GM23248 (cell line): ENCODE measurements around the gene DGKI. TPM values are rescaled to one million over a fixed set of nuclear protein-coding genes. Genes with fewer than 3 reads are reported as not detected.

Experiments used
- DNase-seq: peaks from one replicate; pipeline ENCODE4 v3.0.0-alpha.2; 2015
- H2AFZ ChIP-seq: fragments of 200-600 bp; sonication (generic); 2 replicates; pipeline ENCODE4 v1.6.1; 2016; ENCODE audit warnings: antibody characterized with exemption
- H3F3A ChIP-seq: fragments of 200-600 bp; sonication (generic); 2 replicates; pipeline ENCODE4 v1.6.1; 2016; ENCODE audit warnings: mild to moderate bottlenecking, antibody characterized with exemption, mixed run types; ENCODE audit not compliant: insufficient read depth
- H3K27ac ChIP-seq: fragments of 200-600 bp; sonication (generic); 2 replicates; pipeline ENCODE4 v1.5.1; 2016; ENCODE audit warnings: mild to moderate bottlenecking
- H3K27me3 ChIP-seq: fragments of 200-600 bp; sonication (generic); replicated peaks from 2 replicates; pipeline ENCODE4 v1.6.1; 2016; ENCODE audit warnings: mild to moderate bottlenecking; ENCODE audit not compliant: insufficient read depth
- H3K36me3 ChIP-seq: fragments of 200-600 bp; sonication (generic); 2 replicates; pipeline ENCODE4 v1.6.1; 2016; ENCODE audit warnings: low read depth, mild to moderate bottlenecking
- H3K4me1 ChIP-seq: fragments of 200-600 bp; sonication (generic); 2 replicates; pipeline ENCODE4 v1.6.1; 2016; ENCODE audit warnings: mild to moderate bottlenecking; ENCODE audit not compliant: insufficient read depth
- H3K4me2 ChIP-seq: fragments of 200-600 bp; sonication (generic); one replicate; pipeline ENCODE4 v1.6.1; 2016; ENCODE audit warnings: mild to moderate bottlenecking; ENCODE audit not compliant: unreplicated experiment
- H3K4me3 ChIP-seq: fragments of 200-600 bp; sonication (generic); 2 replicates; pipeline ENCODE4 v1.5.1; 2016; ENCODE audit warnings: mild to moderate bottlenecking
- H3K79me2 ChIP-seq: fragments of 200-600 bp; sonication (generic); 2 replicates; pipeline ENCODE4 v1.6.1; 2016; ENCODE audit warnings: mild to moderate bottlenecking; ENCODE audit not compliant: insufficient read depth
- H3K9ac ChIP-seq: fragments of 200-600 bp; sonication (generic); 2 replicates; pipeline ENCODE4 v1.6.1; 2016; ENCODE audit warnings: mild to moderate bottlenecking
- H3K9me2 ChIP-seq: fragments of 200-600 bp; sonication (generic); 2 replicates; pipeline ENCODE4 v1.6.1; 2016; ENCODE audit warnings: mixed run types, mild to moderate bottlenecking, moderate library complexity; ENCODE audit not compliant: insufficient read depth
- H3K9me3 ChIP-seq: fragments of 200-600 bp; sonication (generic); one replicate; pipeline ENCODE4 v1.6.1; 2017; ENCODE audit warnings: low read depth
- H4K20me1 ChIP-seq: fragments of 200-600 bp; sonication (generic); 2 replicates; pipeline ENCODE4 v1.6.0; 2016; ENCODE audit not compliant: insufficient read depth
- EZH2 ChIP-seq: fragments of 200-600 bp; sonication (generic); IDR thresholded peaks from 2 replicates; pipeline ENCODE4 v1.6.1; 2018; ENCODE audit warnings: antibody characterized with exemption, mild to moderate bottlenecking; ENCODE audit not compliant: insufficient read depth, poor library complexity, severe bottlenecking
- EZH2phosphoT487 ChIP-seq: fragments of 200-600 bp; sonication (generic); IDR thresholded peaks from 2 replicates; pipeline ENCODE4 v1.6.1; 2018; ENCODE audit warnings: antibody characterized with exemption, moderate library complexity, mild to moderate bottlenecking, low read depth; ENCODE audit not compliant: insufficient read depth
- WGBS, 2 experiments: methylation state at CpG; one replicate each; pipeline ENCODE4 v1.1.6; 2015 to 2017; ENCODE audit warnings: low lambda C conversion rate in 2 of 2, low coverage in 1 of 2; ENCODE audit errors: missing lambda C conversion rate in 2 of 2; 5-methylcytosine and 5-hydroxymethylcytosine counted together
- in situ Hi-C: fragments of 300-500 bp; cut with MboI; formaldehyde crosslinking; loops from 2 replicates; pipeline ENCODE4 v1.15.0; 2020
- polyA plus RNA-seq: library from polyadenylated mRNA; unstranded; fragments of >200 nt; fragmentation: Nextera tagmentation; extraction: Ambion mirVana; gene quantifications from 2 replicates; pipeline ENCODE4 v1.2.1, GENCODE V29; 2016
- total RNA-seq: library from RNA; depleted of rRNA; stranded (reverse); fragments of >200 nt; shearing (Covaris generic); gene quantifications from 2 replicates; pipeline ENCODE4 v1.2.3, GENCODE V29; 2014

Gene DGKI
- total and polyA plus RNA-seq, 2 experiments from 2014 or later, result 5.4 to 25.9 TPM

DNA sequence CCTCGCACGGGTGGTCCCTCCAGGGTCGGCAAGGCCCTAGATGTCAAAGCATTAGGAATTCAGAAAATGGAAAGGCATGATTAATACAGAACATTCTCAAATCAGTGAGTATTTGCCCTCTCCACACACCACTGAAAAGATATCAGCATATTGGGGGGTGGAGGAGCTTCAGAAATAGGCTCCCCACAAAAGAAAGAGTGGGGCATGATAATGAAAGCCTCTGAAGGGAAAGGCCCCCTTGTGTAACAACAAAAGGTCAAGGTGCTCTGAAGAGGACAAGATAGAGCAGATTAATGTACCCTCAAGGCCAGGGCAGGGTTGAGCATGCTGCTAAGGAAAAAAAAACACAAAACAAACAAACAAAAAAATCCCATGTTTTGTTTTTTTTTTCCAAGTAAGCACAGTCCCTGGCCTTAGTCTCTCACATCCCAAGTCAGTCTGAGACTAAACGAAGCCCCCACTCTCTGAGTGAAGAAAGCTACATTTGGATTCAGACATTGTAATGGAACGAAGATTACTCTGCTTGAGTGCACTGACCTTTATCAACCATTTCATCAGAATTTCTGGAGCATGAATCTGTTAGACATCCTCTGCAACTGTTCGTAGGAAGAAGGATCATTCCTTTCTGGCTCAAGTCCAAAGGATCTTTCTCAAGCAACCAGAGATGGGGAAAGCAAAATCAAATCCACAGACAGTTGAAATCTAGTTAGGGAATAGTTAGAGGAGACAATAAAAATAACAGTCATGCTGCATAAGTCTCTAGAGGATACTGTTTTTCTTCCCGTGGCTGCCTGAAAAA, 27.4 kb upstream of the DGKI start:
- peak; percentile 94 for DNase-seq
- WGBS, 2 experiments, result 45 to 47% methylated on average over 7 of the region's 7 CpGs
- H4K20me1 ChIP-seq, result no peaks in the 10 kb centered on the region
- peak overlapping the region; percentile 72 for H3K9ac ChIP-seq
- H3K27me3 ChIP-seq, result no peaks in the 10 kb centered on the region
- peak overlapping the region; percentile 49 for H3K4me2 ChIP-seq
- H3K79me2 ChIP-seq, result peaks cover 5% of the 10 kb centered on the region
- peaks cover 55% of the 10 kb centered on the region for H3K36me3 ChIP-seq
- no peaks in the 10 kb centered on the region for H3K9me2 ChIP-seq
- no peaks in the 10 kb centered on the region for H3K9me3 ChIP-seq
- H3K27ac ChIP-seq, result peak overlapping the region; percentile 93
- TF ChIP-seq EZH2, result no peak
- no peak for TF ChIP-seq EZH2phosphoT487
- no peak overlapping the region for H3K4me3 ChIP-seq
- peaks cover 85% of the 10 kb centered on the region for H3F3A ChIP-seq
- H3K4me1 ChIP-seq, result peaks cover 45% of the 10 kb centered on the region
- no peak overlapping the region for H2AFZ ChIP-seq
- in situ Hi-C loops, result no loop called here

DNA sequence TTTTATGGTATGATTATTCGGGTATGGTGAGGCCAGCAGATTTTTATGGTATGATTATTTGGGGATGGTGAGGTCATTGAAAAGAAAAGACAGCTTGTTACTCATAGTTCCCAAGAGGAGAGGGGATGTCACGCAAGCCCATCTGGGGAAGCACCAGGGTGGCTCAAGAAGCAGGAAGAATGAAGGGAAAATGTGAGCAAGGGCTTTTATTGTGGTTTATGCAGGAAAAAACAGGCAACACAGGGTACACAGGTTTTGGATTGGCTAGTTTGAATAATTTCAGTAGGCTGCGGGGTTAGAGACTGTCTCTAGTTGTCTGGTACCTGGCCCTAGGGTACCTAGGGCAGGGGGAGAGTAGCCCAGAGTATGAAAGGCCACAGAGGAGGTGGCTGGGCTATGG, 26.8 kb upstream of the DGKI start:
- H3F3A ChIP-seq, result peaks cover 80% of the 10 kb centered on the region
- no peak overlapping the region for H2AFZ ChIP-seq
- H3K9me2 ChIP-seq, result no peaks in the 10 kb centered on the region
- TF ChIP-seq EZH2 (no peak), EZH2phosphoT487 (no peak)
- H3K27me3 ChIP-seq, result no peaks in the 10 kb centered on the region
- in situ Hi-C loops, result no loop called here
- H3K4me3 ChIP-seq, result no peak overlapping the region
- 54 to 69% methylated on average over 3 of the region's 3 CpGs for WGBS, 2 experiments
- peak overlapping the region; percentile 93 for H3K27ac ChIP-seq
- no peaks in the 10 kb centered on the region for H4K20me1 ChIP-seq
- H3K36me3 ChIP-seq, result peaks cover 53% of the 10 kb centered on the region
- peaks cover 39% of the 10 kb centered on the region for H3K4me1 ChIP-seq
- peak; percentile 85 for DNase-seq
- peak overlapping the region; percentile 72 for H3K9ac ChIP-seq
- H3K4me2 ChIP-seq, result peak overlapping the region; percentile 49
- peaks cover 7% of the 10 kb centered on the region; the same call in 1 of the 2 replicates for H3K79me2 ChIP-seq
- no peaks in the 10 kb centered on the region for H3K9me3 ChIP-seq

DNA sequence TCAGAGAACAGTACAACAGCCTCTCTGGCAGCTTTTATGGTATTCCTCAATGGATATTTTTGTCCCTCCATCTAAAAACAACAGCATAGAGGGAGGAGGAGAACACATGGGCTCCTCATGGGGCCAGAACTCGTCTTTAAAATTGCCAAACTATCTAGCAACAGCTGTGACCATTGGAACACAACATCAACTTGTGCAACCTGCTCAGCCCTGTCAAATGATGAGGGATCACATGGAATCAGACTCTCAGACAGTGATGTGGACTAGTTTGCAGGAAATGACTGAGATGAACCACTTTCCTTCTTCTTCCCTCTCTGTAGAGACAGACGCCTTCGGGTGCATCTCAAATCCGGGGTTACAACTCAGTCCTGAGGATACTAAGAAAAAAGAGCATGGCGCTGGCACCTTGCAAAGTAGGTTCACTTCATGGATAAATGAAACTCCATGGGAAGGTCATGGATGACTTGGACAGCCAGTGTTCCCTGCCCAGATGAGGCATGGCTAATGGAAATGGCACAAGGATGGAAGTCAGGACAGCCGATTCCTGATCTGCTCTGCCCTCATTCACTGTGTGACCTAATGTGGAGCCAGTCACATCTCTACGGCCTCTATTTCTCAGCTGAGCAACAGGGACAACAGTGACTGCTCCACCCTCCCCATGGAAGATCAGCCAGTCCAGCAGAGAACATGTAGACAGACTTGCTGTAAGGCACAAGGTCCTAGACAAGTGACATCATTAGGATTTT, 24.6 kb upstream of the DGKI start:
- Histone ChIP-seq H3K79me2 (peaks cover 16% of the 10 kb centered on the region; the same call in 1 of the 2 replicates), H3K4me3 (no peak overlapping the region), H3K36me3 (peaks cover 57% of the 10 kb centered on the region), H3K27me3 (no peaks in the 10 kb centered on the region), H3K9ac (no peak overlapping the region), H4K20me1 (no peaks in the 10 kb centered on the region), H3K9me3 (no peaks in the 10 kb centered on the region), H3K9me2 (no peaks in the 10 kb centered on the region), H2AFZ (no peak overlapping the region), H3K4me1 (peaks cover 35% of the 10 kb centered on the region), H3K27ac (peak overlapping the region; percentile 29), H3K4me2 (no peak overlapping the region), H3F3A (peaks cover 73% of the 10 kb centered on the region)
- in situ Hi-C loops, result no loop called here
- peak; percentile 27 for DNase-seq
- 51 to 57% methylated on average over 7 of the region's 7 CpGs for WGBS, 2 experiments
- TF ChIP-seq EZH2phosphoT487, result no peak
- no peak for TF ChIP-seq EZH2

DNA sequence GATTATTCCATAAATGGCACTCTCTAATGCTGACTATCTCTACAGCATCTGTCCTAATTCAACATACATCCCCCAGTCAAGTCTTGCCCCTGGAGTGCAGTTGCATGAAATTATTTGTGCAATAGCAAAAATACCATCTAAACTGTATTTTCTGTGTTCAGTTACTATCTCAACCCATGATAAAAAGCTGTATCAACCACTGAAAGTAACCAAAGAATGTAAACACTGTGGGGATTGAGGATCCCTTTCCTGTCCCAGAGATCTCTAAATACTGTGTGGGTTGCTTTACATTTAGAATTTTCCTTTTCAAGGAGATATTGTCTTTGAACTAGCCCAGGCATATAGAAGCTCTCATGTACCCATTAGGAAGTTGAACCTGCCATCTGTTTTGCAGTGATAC, 23.9 kb upstream of the DGKI start:
- Histone ChIP-seq H4K20me1 (no peaks in the 10 kb centered on the region), H3K4me2 (no peak overlapping the region), H3F3A (peaks cover 73% of the 10 kb centered on the region), H3K27me3 (no peaks in the 10 kb centered on the region), H3K36me3 (peaks cover 56% of the 10 kb centered on the region), H3K9me2 (no peaks in the 10 kb centered on the region), H3K4me1 (peaks cover 30% of the 10 kb centered on the region), H3K4me3 (no peak overlapping the region), H3K9me3 (no peaks in the 10 kb centered on the region), H3K9ac (no peak overlapping the region), H2AFZ (no peak overlapping the region), H3K79me2 (peaks cover 20% of the 10 kb centered on the region; the same call in 1 of the 2 replicates), H3K27ac (peak overlapping the region; percentile 29)
- in situ Hi-C loops, result no loop called here
- TF ChIP-seq EZH2phosphoT487 (no peak), EZH2 (no peak)
- no peak for DNase-seq
